CD4-positive, alpha-beta T cell treated with Interleukin-6 for 4 hours (primary cell): ENCODE data around the gene WBP1L.
"Not testable (repeated sequence)": the region's sequence is repeated elsewhere in the genome, so short reads cannot be mapped to it uniquely, and the experiment has no call there.

ENCODE experiments used
- DNase-seq: peaks from one replicate; pipeline ENCODE4 v3.0.0-alpha.2; 2020; ENCODE audit warnings: mixed read lengths

The WBP1L gene

DNA sequence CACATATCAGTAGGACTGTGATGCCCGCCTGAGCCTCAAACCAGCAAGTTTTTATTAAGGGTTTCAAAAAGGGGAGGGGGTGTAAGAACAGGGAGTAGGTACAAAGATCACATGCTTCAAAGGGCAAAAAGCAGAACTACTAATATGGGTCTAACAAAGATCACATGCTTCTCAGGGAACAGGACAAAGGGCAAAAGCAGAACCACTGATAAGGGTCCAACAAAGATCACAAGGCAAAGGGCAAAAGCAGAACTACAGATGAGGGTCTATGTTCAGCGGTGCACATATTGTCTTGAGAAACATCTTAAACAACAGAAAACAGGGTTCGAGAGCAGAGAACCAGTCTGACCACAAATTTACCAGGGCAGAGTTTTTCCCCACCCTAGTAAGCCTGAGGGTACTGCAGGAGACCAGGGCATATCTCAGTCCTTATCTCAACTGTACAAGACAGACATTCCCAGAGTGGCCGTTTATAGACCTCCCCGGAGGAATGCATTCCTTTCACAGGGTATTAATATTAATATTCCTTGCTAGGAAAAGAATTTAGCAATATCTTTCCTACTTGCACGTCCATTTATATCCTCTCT is 100.5 kb downstream of the WBP1L start:
- DNase-seq = not testable (repeated sequence)

DNA sequence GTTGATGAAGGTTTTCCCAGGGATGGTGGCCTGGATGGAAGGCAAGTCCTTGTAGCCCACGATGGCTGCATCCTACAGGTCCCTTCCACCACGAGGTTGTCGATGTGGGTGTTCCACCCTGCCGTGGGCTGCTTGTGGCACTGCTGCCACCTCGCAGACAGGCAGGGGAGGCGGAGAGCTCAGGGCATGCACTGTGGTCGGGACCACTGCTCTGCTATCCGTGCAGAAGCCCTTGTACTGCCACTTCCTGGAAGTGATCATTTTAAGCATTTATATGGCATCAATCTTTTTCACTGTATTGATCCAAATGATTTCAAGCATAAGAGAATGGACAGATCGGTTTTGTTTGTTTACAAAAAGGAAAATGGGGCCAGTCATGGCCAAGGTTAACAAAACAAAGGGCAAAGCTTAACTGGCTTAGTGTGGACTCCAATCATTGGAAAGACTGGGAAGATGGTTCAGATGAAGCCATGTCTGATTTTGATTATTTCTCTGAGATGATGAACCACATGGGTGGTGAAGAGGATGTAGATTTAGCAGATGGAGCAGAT is 101.7 kb downstream of the WBP1L start:
- no peak for DNase-seq

DNA sequence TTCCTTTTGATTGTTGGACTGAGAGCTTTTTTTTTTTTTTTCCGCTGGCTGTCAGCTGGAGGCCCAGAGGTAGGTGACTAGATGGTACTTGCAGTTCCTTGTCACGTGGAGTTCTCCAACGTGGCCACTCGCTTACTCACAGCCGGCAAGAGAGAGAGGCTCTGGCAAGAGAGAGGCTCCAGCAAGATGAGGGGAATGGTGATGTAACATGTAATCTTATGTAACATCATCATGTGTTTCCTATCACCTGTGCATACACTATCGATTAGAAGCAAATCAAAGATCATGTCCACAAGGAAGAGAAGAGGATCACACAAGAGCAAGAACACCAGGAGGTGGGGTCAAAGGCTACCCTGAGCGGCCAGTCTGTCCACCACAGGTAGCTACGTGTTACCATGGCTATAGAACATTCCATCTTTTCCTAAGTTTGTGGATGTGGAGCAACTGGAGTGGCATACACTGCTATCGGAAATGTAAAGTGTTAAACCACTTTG is 106.3 kb downstream of the WBP1L start:
- no peak for DNase-seq

DNA sequence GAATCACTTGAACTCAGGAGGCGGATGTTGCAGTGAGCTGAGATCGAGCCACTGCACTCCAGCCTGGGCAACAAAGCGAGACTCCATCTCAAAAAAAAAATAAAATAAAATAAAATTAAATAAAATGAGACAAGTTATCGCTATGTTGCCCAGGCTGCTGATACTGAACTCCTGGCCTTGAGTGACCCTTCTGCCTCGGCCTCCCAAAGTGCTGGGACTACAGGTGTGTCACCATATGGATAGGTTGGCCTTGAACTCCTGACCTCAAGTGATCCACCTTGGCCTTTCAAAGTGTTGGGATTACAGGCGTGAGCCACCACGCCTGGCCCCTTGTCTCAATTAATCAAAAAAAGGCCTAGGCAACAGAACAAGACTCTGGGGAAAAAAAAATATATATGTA is 109.5 kb downstream of the WBP1L start:
- DNase-seq = not testable (repeated sequence)

DNA sequence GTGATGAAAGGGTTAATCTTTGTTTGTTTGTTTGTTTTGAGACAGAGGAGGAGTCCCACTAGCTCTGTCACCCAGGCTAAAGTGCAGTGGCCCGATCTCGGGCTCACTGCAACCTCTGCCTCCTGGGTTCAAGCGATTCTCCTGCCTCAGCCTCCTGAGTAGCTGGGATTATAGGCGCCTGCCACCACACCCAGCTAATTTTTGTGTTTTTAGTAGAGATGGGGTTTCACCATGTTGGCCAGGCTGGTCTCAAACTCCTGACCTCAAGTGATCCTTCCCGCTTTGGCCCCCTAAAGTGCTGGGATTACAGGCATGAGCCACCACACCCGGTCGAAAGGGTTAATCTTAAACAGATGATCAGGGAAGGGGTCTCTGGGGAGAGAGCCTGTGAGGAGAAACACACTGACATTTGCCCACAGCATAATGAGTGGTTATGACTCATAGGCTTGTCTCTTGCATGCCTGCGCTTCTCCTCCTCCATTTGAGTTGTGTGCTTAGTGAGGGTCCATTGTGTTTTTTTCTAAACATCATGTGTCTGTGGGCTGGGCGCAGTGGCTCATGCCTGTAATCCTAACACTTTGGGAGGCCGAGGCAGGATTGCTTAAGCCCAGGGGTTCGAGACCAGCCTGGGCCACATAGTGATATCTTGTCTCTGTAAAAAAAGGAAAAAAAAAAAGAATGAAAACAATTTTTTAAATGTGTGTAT is 112.1 kb downstream of the WBP1L start:
- not testable (repeated sequence) for DNase-seq

DNA sequence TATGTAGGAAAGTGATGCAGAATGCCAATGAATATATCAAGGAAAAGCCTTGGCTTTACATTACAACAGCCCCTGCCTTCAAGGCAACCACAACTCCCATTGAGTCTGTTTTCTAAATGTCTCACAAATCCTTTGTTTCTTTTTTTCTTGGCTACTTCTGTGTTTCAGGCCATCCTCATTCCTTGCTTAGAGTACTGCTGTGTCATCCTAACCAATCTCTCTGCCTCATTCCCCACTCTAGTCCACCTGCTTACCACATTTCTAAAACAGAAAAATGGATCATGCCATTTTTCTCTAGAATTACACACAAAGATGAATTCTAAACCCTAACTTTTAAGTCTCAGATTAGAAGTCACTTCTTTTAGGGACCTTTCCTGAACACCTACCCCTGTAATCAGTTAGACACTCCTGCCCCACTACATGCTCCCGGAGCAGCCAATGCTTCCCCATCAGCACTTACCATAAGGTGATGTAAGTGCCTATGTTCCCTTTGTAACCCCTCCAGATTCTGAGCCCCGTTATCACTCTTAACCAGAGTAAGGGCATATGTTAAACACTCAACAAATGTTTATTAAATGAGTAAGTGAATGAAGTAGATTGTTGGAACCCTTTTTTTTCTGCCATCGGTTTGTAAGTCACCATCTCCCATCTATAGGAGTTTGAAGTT is 113.1 kb downstream of the WBP1L start:
- no peak for DNase-seq

DNA sequence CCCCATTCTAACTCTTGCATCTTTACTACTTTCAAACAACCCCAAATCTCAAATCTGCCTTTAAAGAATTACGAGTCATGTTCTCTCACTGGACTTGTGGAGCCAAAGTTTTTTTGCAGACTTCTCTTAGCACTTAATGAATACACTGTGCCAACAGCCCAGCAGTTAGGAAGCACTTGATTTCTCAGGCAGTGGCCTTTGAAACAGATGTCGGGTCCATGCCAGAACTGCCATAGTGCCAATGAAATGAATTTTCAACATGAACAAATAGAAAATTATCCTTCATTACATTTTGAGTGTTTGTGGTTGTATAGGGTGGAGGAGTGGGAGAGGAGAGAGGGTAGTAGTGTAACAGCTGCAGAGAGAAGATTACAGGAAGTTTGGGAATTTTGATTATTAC is 116.2 kb downstream of the WBP1L start:
- DNase-seq = no peak

DNA sequence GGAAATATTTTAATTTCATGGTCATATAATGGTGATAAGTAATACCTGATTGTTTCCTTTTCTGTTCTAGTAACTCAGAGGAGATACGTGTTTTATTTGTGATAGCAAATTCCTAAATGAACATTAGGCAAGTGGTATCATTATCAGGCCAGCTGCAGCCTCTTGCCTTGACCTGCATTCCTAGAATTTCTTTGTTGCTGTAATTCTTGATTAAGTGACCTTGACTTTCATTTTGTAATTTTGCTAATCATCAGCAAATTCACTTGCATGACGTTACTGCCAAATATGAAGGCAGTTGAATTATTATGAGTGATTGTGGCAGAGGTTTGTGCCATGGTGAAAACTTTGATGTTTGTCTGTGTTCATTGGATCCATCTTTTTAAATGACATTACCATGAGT is 119.9 kb downstream of the WBP1L start:
- no peak for DNase-seq

DNA sequence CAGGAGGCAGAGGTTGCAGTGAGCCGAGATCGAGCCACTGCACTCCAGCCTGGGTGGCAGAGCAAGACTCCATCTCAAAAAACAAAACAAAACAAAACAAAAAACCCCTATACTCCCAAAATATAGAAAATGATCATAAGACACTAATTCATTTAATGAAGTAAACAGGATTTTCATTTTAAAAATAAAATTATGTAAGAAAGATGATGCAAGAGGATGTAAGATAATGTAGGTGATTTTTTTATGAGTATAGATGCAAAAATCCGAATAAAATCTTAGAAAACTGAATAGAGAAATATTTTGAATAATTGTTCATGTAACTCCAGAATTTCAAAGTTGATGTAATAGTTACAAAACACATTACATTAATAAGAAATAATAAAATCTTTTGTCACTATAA is 121.9 kb downstream of the WBP1L start:
- DNase-seq = no peak
